DOHH2 (cell line): ENCODE data around the gene FTCD.

Source experiments
- H3F3A ChIP-seq: fragments of 200-600 bp; sonication (generic), shearing (Covaris generic); 2 replicates; pipeline ENCODE4 v1.6.0; 2016; ENCODE audit warnings: antibody characterized with exemption, mild to moderate bottlenecking; ENCODE audit not compliant: control insufficient read depth, insufficient read depth
- H3K27ac ChIP-seq: fragments of 200-600 bp; sonication (generic); 2 replicates; pipeline ENCODE4 v1.5.1; 2014; ENCODE audit warnings: low read depth, mild to moderate bottlenecking, low read length, moderate library complexity
- H3K27me3 ChIP-seq: fragments of 200-600 bp; sonication (generic); 2 replicates; pipeline ENCODE4 v1.6.1; 2014; ENCODE audit warnings: mild to moderate bottlenecking, low read length, mixed read lengths; ENCODE audit not compliant: control insufficient read depth
- H3K36me3 ChIP-seq: fragments of 200-600 bp; sonication (generic); 2 replicates; pipeline ENCODE4 v1.6.1; 2014; ENCODE audit warnings: mild to moderate bottlenecking, low read length, moderate library complexity, mixed read lengths; ENCODE audit not compliant: control insufficient read depth
- H3K4me1 ChIP-seq: fragments of 200-600 bp; sonication (generic); 2 replicates; pipeline ENCODE4 v1.6.1; 2014; ENCODE audit warnings: mild to moderate bottlenecking, low read length, mixed read lengths; ENCODE audit not compliant: control insufficient read depth
- H3K4me2 ChIP-seq: fragments of 200-600 bp; sonication (generic); 2 replicates; pipeline ENCODE4 v1.6.0; 2014; ENCODE audit warnings: mild to moderate bottlenecking, low read length, moderate library complexity
- H3K4me3 ChIP-seq: fragments of 200-600 bp; sonication (generic); 2 replicates; pipeline ENCODE4 v1.5.1; 2014; ENCODE audit warnings: mild to moderate bottlenecking, low read length, mixed read lengths
- H3K79me2 ChIP-seq: fragments of 200-600 bp; sonication (generic); 2 replicates; pipeline ENCODE4 v1.6.1; 2014; ENCODE audit warnings: mild to moderate bottlenecking, low read length, mixed read lengths; ENCODE audit not compliant: control insufficient read depth
- H3K9me2 ChIP-seq: fragments of 200-600 bp; sonication (generic); replicated peaks from 2 replicates; pipeline ENCODE4 v1.6.1; 2014; ENCODE audit warnings: mild to moderate bottlenecking, low read length, mixed read lengths; ENCODE audit not compliant: control insufficient read depth
- H3K9me3 ChIP-seq: fragments of 200-600 bp; sonication (generic); 2 replicates; pipeline ENCODE4 v1.6.1; 2014; ENCODE audit warnings: antibody characterized with exemption, low read length, mixed read lengths; ENCODE audit not compliant: control insufficient read depth, insufficient read depth
- H4K20me1 ChIP-seq: fragments of 200-600 bp; sonication (generic); 2 replicates; pipeline ENCODE4 v1.6.0; 2014; ENCODE audit warnings: low read depth, mild to moderate bottlenecking, antibody characterized with exemption, low read length, moderate library complexity; ENCODE audit not compliant: control insufficient read depth, insufficient read depth
- CTCF ChIP-seq: fragments of 200-600 bp; sonication (generic); IDR thresholded peaks from one replicate; pipeline ENCODE4 v1.5.1; 2014; ENCODE audit warnings: antibody characterized with exemption, mild to moderate bottlenecking, low read depth, low read length; ENCODE audit not compliant: poor library complexity, severe bottlenecking
- EZH2phosphoT487 ChIP-seq: fragments of 200-600 bp; sonication (generic); IDR thresholded peaks from 2 replicates; pipeline ENCODE4 v1.6.1; 2017; ENCODE audit warnings: borderline replicate concordance, mild to moderate bottlenecking, antibody characterized with exemption, low read length, moderate library complexity, mixed read lengths

Gene FTCD

GRCh38 chr21:46193829-46194373, 38.5 kb upstream of the FTCD start:
- Histone ChIP-seq H3K9me3 (no peaks in the 10 kb centered on the region), H3K36me3 (peaks cover 90% of the 10 kb centered on the region), H4K20me1 (no peaks in the 10 kb centered on the region), H3K27ac (no peak overlapping the region), H3K4me1 (no peaks in the 10 kb centered on the region), H3K9me2 (no peaks in the 10 kb centered on the region), H3K4me2 (no peak overlapping the region), H3K4me3 (no peak overlapping the region), H3K79me2 (no peaks in the 10 kb centered on the region), H3K27me3 (no peaks in the 10 kb centered on the region), H3F3A (0 out of 2 replicates have a peak, but pooled peaks cover 3% of the 10 kb centered on the region)
- TF ChIP-seq CTCF (no peak), EZH2phosphoT487 (no peak)

- H3K9me3 ChIP-seq, result no peaks in the 10 kb centered on the region
- no peaks in the 10 kb centered on the region for H3K9me2 ChIP-seq
These were observed 36.6 kb upstream of the FTCD start for GRCh38 chr21:46191686-46192575.

GRCh38 chr21:46191257-46191685, 35.9 kb upstream of the FTCD start:
- H3K4me2 ChIP-seq, result no peak overlapping the region
- TF ChIP-seq EZH2phosphoT487 (no peak), CTCF (no peak)
- H3K27ac ChIP-seq, result no peak overlapping the region
- no peaks in the 10 kb centered on the region for H3K9me3 ChIP-seq
- 0 out of 2 replicates have a peak, but pooled peaks cover 4% of the 10 kb centered on the region for H3F3A ChIP-seq
- H3K9me2 ChIP-seq, result no peaks in the 10 kb centered on the region
- peaks cover 72% of the 10 kb centered on the region for H3K36me3 ChIP-seq
- H3K4me3 ChIP-seq, result no peak overlapping the region
- no peaks in the 10 kb centered on the region for H3K79me2 ChIP-seq
- H3K27me3 ChIP-seq, result no peaks in the 10 kb centered on the region
- H4K20me1 ChIP-seq, result no peaks in the 10 kb centered on the region
- H3K4me1 ChIP-seq, result peaks cover 4% of the 10 kb centered on the region

More at GRCh38 chr21:46191686-46192575, 36.6 kb upstream of the FTCD start:
- Histone ChIP-seq H3K4me2 (no peak overlapping the region), H3K27me3 (no peaks in the 10 kb centered on the region), H3K36me3 (peaks cover 78% of the 10 kb centered on the region), H3K4me3 (no peak overlapping the region), H3K27ac (no peak overlapping the region), H4K20me1 (no peaks in the 10 kb centered on the region), H3K79me2 (no peaks in the 10 kb centered on the region), H3K4me1 (no peaks in the 10 kb centered on the region), H3F3A (0 out of 2 replicates have a peak, but pooled peaks cover 4% of the 10 kb centered on the region)
- TF ChIP-seq CTCF (no peak), EZH2phosphoT487 (no peak)
